SJSA1 (cell line): ENCODE measurements around the gene HTRA2. TPM values are rescaled to one million over a fixed set of nuclear protein-coding genes. Genes with fewer than 3 reads are reported as not detected.
A peak's percentile ranks its signal among the peaks of the same experiment; 100 is the strongest.
"Not testable (repeated sequence)": the region's sequence is repeated elsewhere in the genome, so short reads cannot be mapped to it uniquely, and the experiment has no call there.

Source experiments
- DNase-seq, 2 experiments: peaks; one replicate each; pipeline ENCODE4 v3.0.0-alpha.2; 2015 to 2020; ENCODE audit warnings: low spot score in 2 of 2, low read depth in 1 of 2
- H3K27ac ChIP-seq: fragments of 250-450 bp; sonication (Bioruptor Pico); 2 replicates; pipeline ENCODE4 v1.5.1; 2020; ENCODE audit warnings: mild to moderate bottlenecking, moderate library complexity
- H3K27me3 ChIP-seq: fragments of 250-450 bp; sonication (Bioruptor Pico); replicated peaks from 2 replicates; pipeline ENCODE4 v1.5.1; 2020; ENCODE audit warnings: mild to moderate bottlenecking, moderate library complexity
- H3K36me3 ChIP-seq: fragments of 250-450 bp; sonication (Bioruptor Pico); 2 replicates; pipeline ENCODE4 v1.5.1; 2020; ENCODE audit warnings: mild to moderate bottlenecking
- H3K4me1 ChIP-seq: fragments of 250-450 bp; sonication (Bioruptor Pico); replicated peaks from 2 replicates; pipeline ENCODE4 v1.6.1; 2021; ENCODE audit warnings: mild to moderate bottlenecking
- H3K4me3 ChIP-seq: fragments of 250-450 bp; sonication (Bioruptor Pico); 2 replicates; pipeline ENCODE4 v1.5.1; 2020; ENCODE audit warnings: mild to moderate bottlenecking
- H3K9me3 ChIP-seq: fragments of 250-450 bp; sonication (Bioruptor Pico); replicated peaks from 2 replicates; pipeline ENCODE4 v1.5.1; 2020; ENCODE audit warnings: mild to moderate bottlenecking
- total RNA-seq: library from RNA; depleted of rRNA; stranded (reverse); fragments of >200 nt; shearing (Covaris generic); gene quantifications from 2 replicates; pipeline ENCODE4 v1.2.3, GENCODE V29; 2014

HTRA2 gene
- total RNA-seq, 1 experiment from 2014 or later: 28.3 TPM

GRCh38 chr2:74551942-74552913 is 22.5 kb downstream of the HTRA2 start:
- Histone ChIP-seq H3K36me3 (peaks cover 24% of the 10 kb centered on the region), H3K27ac (no peak overlapping the region), H3K27me3 (no peaks in the 10 kb centered on the region), H3K9me3 (0 out of 2 replicates have a peak, but pooled peaks cover 7% of the 10 kb centered on the region), H3K4me1 (peaks cover 34% of the 10 kb centered on the region), H3K4me3 (no peak overlapping the region)
- DNase-seq: no peak

GRCh38 chr2:74552914-74553811 is 23.4 kb downstream of the HTRA2 start:
- DNase-seq: no peak
- peak overlapping the region; percentile 65 for H3K4me3 ChIP-seq
- peaks cover 24% of the 10 kb centered on the region for H3K36me3 ChIP-seq
- H3K27me3 ChIP-seq: no peaks in the 10 kb centered on the region
- H3K4me1 ChIP-seq: peaks cover 34% of the 10 kb centered on the region
- 0 out of 2 replicates have a peak, but pooled peaks cover 7% of the 10 kb centered on the region for H3K9me3 ChIP-seq
- H3K27ac ChIP-seq: 0 out of 2 replicates have a peak overlapping the region, but pooled peaks have one; percentile 4

GRCh38 chr2:74553892-74554819 is 24.4 kb downstream of the HTRA2 start, which contains the start of the genes DOK1 and LOXL3:
TSS of gene DOK1 (plus strand) at chr2:74554720. CDS start at chr2:74554755, 35 bp downstream.
TSS of gene LOXL3 (minus strand) at chr2:74553942. CDS start at chr2:74552634, 1,308 bp downstream.
- H3K27me3 ChIP-seq: no peaks in the 10 kb centered on the region
- peaks cover 21% of the 10 kb centered on the region for H3K36me3 ChIP-seq
- H3K27ac ChIP-seq: peak within 1 kb of the TSS; percentile 98
- H3K9me3 ChIP-seq: 0 out of 2 replicates have a peak, but pooled peaks cover 5% of the 10 kb centered on the region
- DNase-seq: peak; percentile 95 to 96
- peak within 1 kb of the TSS; percentile 65 for H3K4me3 ChIP-seq
- H3K4me1 ChIP-seq: peaks cover 24% of the 10 kb centered on the region

- Histone ChIP-seq H3K4me1 (peaks cover 20% of the 10 kb centered on the region), H3K27ac (peak overlapping the region; percentile 98)
- peak in 1 of 2 experiments; percentile 76 for DNase-seq
These were observed 25.2 kb downstream of the HTRA2 start for GRCh38 chr2:74554820-74555531.

GRCh38 chr2:74555610-74556103 is 25.9 kb downstream of the HTRA2 start:
- DNase-seq: no peak
- H3K4me1 ChIP-seq: peaks cover 24% of the 10 kb centered on the region

More at GRCh38 chr2:74554820-74555531, 25.2 kb downstream of the HTRA2 start:
- peak overlapping the region; percentile 65 for H3K4me3 ChIP-seq
- H3K9me3 ChIP-seq: no peaks in the 10 kb centered on the region
- peaks cover 13% of the 10 kb centered on the region for H3K36me3 ChIP-seq
- H3K27me3 ChIP-seq: no peaks in the 10 kb centered on the region

GRCh38 chr2:74556159-74556558 is 26.4 kb downstream of the HTRA2 start:
- H3K4me3 ChIP-seq: no peak overlapping the region
- H3K27ac ChIP-seq: no peak overlapping the region
- H3K36me3 ChIP-seq: peaks cover 13% of the 10 kb centered on the region
- no peaks in the 10 kb centered on the region for H3K27me3 ChIP-seq
- peaks cover 25% of the 10 kb centered on the region for H3K4me1 ChIP-seq
- H3K9me3 ChIP-seq: no peaks in the 10 kb centered on the region
- no peak for DNase-seq

More at GRCh38 chr2:74555610-74556103, 25.9 kb downstream of the HTRA2 start:
- H3K27ac ChIP-seq: no peak overlapping the region
- H3K27me3 ChIP-seq: no peaks in the 10 kb centered on the region
- H3K9me3 ChIP-seq: no peaks in the 10 kb centered on the region
- peak overlapping the region; percentile 65 for H3K4me3 ChIP-seq
- H3K36me3 ChIP-seq: peaks cover 13% of the 10 kb centered on the region

- no peaks in the 10 kb centered on the region for H3K27me3 ChIP-seq
- H3K27ac ChIP-seq: no peak overlapping the region
- H3K4me3 ChIP-seq: no peak overlapping the region
- peaks cover 13% of the 10 kb centered on the region for H3K36me3 ChIP-seq
- peaks cover 25% of the 10 kb centered on the region for H3K4me1 ChIP-seq
- no peaks in the 10 kb centered on the region for H3K9me3 ChIP-seq
- DNase-seq: no peak
These were observed 27.2 kb downstream of the HTRA2 start for GRCh38 chr2:74556831-74557370.

- Histone ChIP-seq H3K27ac (no peak overlapping the region), H3K9me3 (no peaks in the 10 kb centered on the region), H3K27me3 (no peaks in the 10 kb centered on the region), H3K4me1 (peaks cover 18% of the 10 kb centered on the region), H3K4me3 (no peak overlapping the region), H3K36me3 (peaks cover 13% of the 10 kb centered on the region)
- no peak for DNase-seq
These were observed 28.8 kb downstream of the HTRA2 start for GRCh38 chr2:74558284-74559230.

GRCh38 chr2:74559912-74560311 is 30.2 kb downstream of the HTRA2 start:
- DNase-seq: no peak
- Histone ChIP-seq H3K9me3 (no peaks in the 10 kb centered on the region), H3K4me1 (peaks cover 16% of the 10 kb centered on the region), H3K27me3 (no peaks in the 10 kb centered on the region), H3K36me3 (peaks cover 13% of the 10 kb centered on the region), H3K27ac (no peak overlapping the region), H3K4me3 (no peak overlapping the region)

GRCh38 chr2:74560591-74560990 is 30.9 kb downstream of the HTRA2 start:
- peaks cover 13% of the 10 kb centered on the region for H3K36me3 ChIP-seq
- no peak for DNase-seq
- no peak overlapping the region for H3K27ac ChIP-seq
- no peak overlapping the region for H3K4me3 ChIP-seq
- H3K27me3 ChIP-seq: no peaks in the 10 kb centered on the region
- H3K9me3 ChIP-seq: no peaks in the 10 kb centered on the region
- peaks cover 10% of the 10 kb centered on the region for H3K4me1 ChIP-seq

GRCh38 chr2:74561022-74561421 is 31.3 kb downstream of the HTRA2 start:
- H3K27me3 ChIP-seq, H3K36me3 ChIP-seq, H3K27ac ChIP-seq, H3K4me1 ChIP-seq, H3K9me3 ChIP-seq, H3K4me3 ChIP-seq, DNase-seq: not testable (repeated sequence)
